C4-2B (cell line): Measurements from ENCODE around the gene RPS27L.

ENCODE experiments used
- ZFX ChIP-seq: fragments of 450-650 bp; IDR thresholded peaks from 2 replicates; pipeline ENCODE4 v1.6.1; 2017
- TF ChIP-seq, protein P1 (sequence below): fragments of 450-650 bp; conservative IDR thresholded peaks from 2 replicates; pipeline ENCODE4 v1.5.1; 2017; ENCODE audit warnings: mild to moderate bottlenecking

DNA sequence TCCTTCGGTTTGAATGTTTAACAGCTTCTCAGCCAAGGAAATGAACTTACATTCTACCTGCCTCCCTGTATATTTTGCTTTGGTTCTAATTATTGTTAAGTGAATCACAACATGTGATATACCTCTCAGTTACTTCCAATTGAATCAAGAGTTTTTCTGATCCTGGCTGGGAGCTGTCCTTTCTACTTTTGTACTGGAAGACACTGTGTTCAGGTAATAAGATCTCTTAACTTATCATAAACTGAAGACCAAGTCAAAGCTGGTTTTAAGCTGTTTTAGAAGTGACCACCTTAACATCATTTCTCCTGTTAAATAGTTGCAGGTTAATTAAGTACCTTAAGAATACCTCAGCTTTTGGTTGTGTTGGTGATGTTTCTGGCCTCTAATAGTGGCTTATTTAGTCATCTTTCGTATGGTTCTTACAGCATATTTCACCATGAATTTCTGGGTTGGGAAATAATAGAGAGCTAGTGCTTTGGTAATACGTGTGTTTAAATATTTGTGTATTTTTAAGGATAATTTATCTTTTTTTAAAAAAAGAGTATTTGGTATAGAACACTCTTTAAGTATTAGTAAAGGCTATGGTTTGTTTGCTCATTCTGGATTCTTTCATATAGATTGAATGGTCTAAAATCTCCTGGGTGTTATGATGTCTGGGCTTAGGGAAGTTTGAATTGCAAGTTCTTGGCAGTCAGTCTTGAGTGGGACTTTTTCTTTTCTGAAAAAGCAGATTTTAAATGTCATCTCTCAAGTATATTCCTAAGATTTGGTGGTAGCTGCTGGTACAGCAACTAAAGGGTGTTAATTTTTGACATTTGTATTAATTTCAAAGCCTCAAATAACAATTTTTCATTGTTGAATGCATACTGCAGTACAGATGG lies 33.7 kb upstream of the RPS27L start:
- no peak for TF ChIP-seq ZFX
- TF ChIP-seq, protein P1, sequence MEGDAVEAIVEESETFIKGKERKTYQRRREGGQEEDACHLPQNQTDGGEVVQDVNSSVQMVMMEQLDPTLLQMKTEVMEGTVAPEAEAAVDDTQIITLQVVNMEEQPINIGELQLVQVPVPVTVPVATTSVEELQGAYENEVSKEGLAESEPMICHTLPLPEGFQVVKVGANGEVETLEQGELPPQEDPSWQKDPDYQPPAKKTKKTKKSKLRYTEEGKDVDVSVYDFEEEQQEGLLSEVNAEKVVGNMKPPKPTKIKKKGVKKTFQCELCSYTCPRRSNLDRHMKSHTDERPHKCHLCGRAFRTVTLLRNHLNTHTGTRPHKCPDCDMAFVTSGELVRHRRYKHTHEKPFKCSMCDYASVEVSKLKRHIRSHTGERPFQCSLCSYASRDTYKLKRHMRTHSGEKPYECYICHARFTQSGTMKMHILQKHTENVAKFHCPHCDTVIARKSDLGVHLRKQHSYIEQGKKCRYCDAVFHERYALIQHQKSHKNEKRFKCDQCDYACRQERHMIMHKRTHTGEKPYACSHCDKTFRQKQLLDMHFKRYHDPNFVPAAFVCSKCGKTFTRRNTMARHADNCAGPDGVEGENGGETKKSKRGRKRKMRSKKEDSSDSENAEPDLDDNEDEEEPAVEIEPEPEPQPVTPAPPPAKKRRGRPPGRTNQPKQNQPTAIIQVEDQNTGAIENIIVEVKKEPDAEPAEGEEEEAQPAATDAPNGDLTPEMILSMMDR, result no peak
